C4-2B (cell line): ENCODE data around the gene VPS36.

Experiments
- ZFX ChIP-seq: fragments of 450-650 bp; IDR thresholded peaks from 2 replicates; pipeline ENCODE4 v1.6.1; 2017
- TF ChIP-seq, protein P1 (sequence below): fragments of 450-650 bp; conservative IDR thresholded peaks from 2 replicates; pipeline ENCODE4 v1.5.1; 2017; ENCODE audit warnings: mild to moderate bottlenecking

DNA sequence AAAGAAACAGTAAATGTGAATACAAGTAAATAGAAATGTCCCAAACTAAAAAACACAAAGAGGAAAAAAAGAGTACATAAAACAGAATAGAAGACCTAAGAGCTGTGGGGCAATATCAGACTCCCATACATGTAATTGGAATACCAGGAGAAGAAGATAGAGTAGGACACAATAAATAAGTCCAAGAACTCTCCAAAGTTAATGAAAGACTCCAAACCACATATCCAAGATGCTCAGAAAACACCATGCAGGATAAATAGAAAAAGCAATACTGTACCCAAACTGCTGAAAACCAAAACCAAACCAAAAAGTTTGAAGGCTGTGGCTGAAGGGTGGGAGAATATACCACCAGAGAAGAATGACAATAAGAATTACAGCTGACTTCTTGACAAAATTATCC is 62.7 kb downstream of the VPS36 start:
- TF ChIP-seq, protein P1, sequence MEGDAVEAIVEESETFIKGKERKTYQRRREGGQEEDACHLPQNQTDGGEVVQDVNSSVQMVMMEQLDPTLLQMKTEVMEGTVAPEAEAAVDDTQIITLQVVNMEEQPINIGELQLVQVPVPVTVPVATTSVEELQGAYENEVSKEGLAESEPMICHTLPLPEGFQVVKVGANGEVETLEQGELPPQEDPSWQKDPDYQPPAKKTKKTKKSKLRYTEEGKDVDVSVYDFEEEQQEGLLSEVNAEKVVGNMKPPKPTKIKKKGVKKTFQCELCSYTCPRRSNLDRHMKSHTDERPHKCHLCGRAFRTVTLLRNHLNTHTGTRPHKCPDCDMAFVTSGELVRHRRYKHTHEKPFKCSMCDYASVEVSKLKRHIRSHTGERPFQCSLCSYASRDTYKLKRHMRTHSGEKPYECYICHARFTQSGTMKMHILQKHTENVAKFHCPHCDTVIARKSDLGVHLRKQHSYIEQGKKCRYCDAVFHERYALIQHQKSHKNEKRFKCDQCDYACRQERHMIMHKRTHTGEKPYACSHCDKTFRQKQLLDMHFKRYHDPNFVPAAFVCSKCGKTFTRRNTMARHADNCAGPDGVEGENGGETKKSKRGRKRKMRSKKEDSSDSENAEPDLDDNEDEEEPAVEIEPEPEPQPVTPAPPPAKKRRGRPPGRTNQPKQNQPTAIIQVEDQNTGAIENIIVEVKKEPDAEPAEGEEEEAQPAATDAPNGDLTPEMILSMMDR, result no peak
- no peak for TF ChIP-seq ZFX
